K562 (cell line): ENCODE measurements around the gene SPIN1. TPM values are rescaled to one million over a fixed set of nuclear protein-coding genes. Genes with fewer than 3 reads are reported as not detected.

Experiments
- AFF1 ChIP-seq, 2 experiments: fragments of 450-650 bp; IDR thresholded peaks; 2 replicates each; pipeline ENCODE4 v1.6.1; 2018; ENCODE audit warnings: mild to moderate bottlenecking in 2 of 2, low read depth in 1 of 2; ENCODE audit not compliant: partially characterized antibody in 2 of 2
- CCAR2 ChIP-seq: fragments of 200-400 bp; formaldehyde crosslinking; IDR thresholded peaks from 2 replicates; pipeline ENCODE4 v1.6.1; 2017; ENCODE audit warnings: mild to moderate bottlenecking, low read depth, low read length
- CGGBP1 ChIP-seq: fragments of 250-450 bp; sonication (Bioruptor Pico); IDR thresholded peaks from 2 replicates; pipeline ENCODE4 v1.9.0; 2021; ENCODE audit warnings: mild to moderate bottlenecking
- CHAMP1 ChIP-seq: fragments of 450-650 bp; IDR thresholded peaks from 2 replicates; pipeline ENCODE4 v1.6.1; 2016; ENCODE audit warnings: mild to moderate bottlenecking
- DACH1 ChIP-seq: fragments of 450-650 bp; IDR thresholded peaks from 2 replicates; pipeline ENCODE4 v1.6.1; 2018; ENCODE audit not compliant: partially characterized antibody
- DNMT1 ChIP-seq: fragments of 450-650 bp; IDR thresholded peaks from 2 replicates; pipeline ENCODE4 v1.6.1; 2016; ENCODE audit warnings: antibody characterized with exemption, mild to moderate bottlenecking
- HDAC2 ChIP-seq: fragments of 450-650 bp; IDR thresholded peaks from 2 replicates; pipeline ENCODE4 v1.6.1; 2016; ENCODE audit warnings: mild to moderate bottlenecking
- HMGXB4 ChIP-seq: sonication (generic); formaldehyde crosslinking; IDR thresholded peaks from 2 replicates; pipeline ENCODE4 v1.8.1; 2023; ENCODE audit warnings: mild to moderate bottlenecking, missing genetic modification reagents
- NCOA4 ChIP-seq: fragments of 450-650 bp; IDR thresholded peaks from 2 replicates; pipeline ENCODE4 v1.6.1; 2018; ENCODE audit warnings: mild to moderate bottlenecking; ENCODE audit not compliant: partially characterized antibody
- NFRKB ChIP-seq: fragments of 450-650 bp; IDR thresholded peaks from 2 replicates; pipeline ENCODE4 v1.6.1; 2016; ENCODE audit warnings: low read depth
- RAD21 ChIP-seq, 2 experiments: fragments of 250-450 bp in 1 of 2; fragments of 450-650 bp in 1 of 2; sonication (Bioruptor Pico) in 1 of 2; formaldehyde crosslinking in 1 of 2; IDR thresholded peaks in 1 of 2; conservative IDR thresholded peaks in 1 of 2; 2 replicates each; pipeline versions ENCODE4 v1.4.0 to v1.8.0; 2020 to 2022; ENCODE audit warnings: mild to moderate bottlenecking in 2 of 2, moderate library complexity in 1 of 2
- TBL1XR1 ChIP-seq, 2 experiments: IDR thresholded peaks; 2 replicates each; pipeline ENCODE4 v1.6.1; 2012; ENCODE audit warnings: improper control_type of control experiment in 2 of 2, low read length in 2 of 2, mild to moderate bottlenecking in 1 of 2
- THAP12 ChIP-seq: fragments of 250-450 bp; sonication (Bioruptor Pico); IDR thresholded peaks from 2 replicates; pipeline ENCODE4 v1.9.0; 2021; ENCODE audit warnings: mild to moderate bottlenecking, inconsistent platforms
- ZNF12 ChIP-seq: sonication (generic); formaldehyde crosslinking; IDR thresholded peaks from 2 replicates; pipeline ENCODE4 v1.4.0; 2020; ENCODE audit warnings: mild to moderate bottlenecking, missing genetic modification reagents
- ZNF316 ChIP-seq: fragments of 450-650 bp; IDR thresholded peaks from 2 replicates; pipeline ENCODE4 v1.6.1; 2016
- ZNF408 ChIP-seq: fragments of 250-450 bp; sonication (Bioruptor Pico); IDR thresholded peaks from 2 replicates; pipeline ENCODE4 v1.4.0; 2020; ENCODE audit warnings: low read depth, mild to moderate bottlenecking, moderate library complexity
- polyA plus RNA-seq, 8 experiments: library from polyadenylated mRNA; depleted of rRNA in 4 of 8; stranded (reverse) in 5 of 8; unstranded in 3 of 8; fragments of >200 nt; fragmentation: Nextera tagmentation in 2 of 8; fragmentation: Illumina TruSeq in 1 of 8; extraction: Ambion mirVana in 2 of 8; extraction: Trizol in 1 of 8; gene quantifications; 2 replicates each; pipeline versions ENCODE4 v1.2.1 to v1.2.3, GENCODE V29; 2011 to 2014; ENCODE audit warnings: inconsistent platforms in 1 of 8, missing spikeins in 1 of 8
- total RNA-seq, 7 experiments: library from RNA; depleted of rRNA in 6 of 7; stranded (reverse); fragments of >200 nt in 6 of 7; fragmentation: Illumina TruSeq in 2 of 7; extraction: Trizol in 2 of 7; gene quantifications; 2 replicates each; pipeline versions ENCODE4 v1.2.1 to v1.2.3, GENCODE V29; 2011 to 2021; ENCODE audit warnings: low replicate concordance in 1 of 7

The SPIN1 gene
- total and polyA plus RNA-seq, 9 of the 15 experiments (the other 6 are each of a cell fraction or from before 2014, with no cell fraction given) = 7.4 to 25.7 (median 15.6) TPM

GRCh38 chr9:88388203-88388885 lies at the start of gene SPIN1 (continued):
- TF ChIP-seq THAP12 (CRISPR knock-in tag) = 0 out of 2 replicates have a peak, but pooled peaks have one; percentile 24
- no peak for TF ChIP-seq DNMT1
- no peak for TF ChIP-seq NFRKB
- no peak for TF ChIP-seq ZNF12 (CRISPR knock-in tag)
- TF ChIP-seq CCAR2 = no peak
- no peak for TF ChIP-seq CHAMP1
- no peak for TF ChIP-seq CGGBP1 (CRISPR knock-in tag)
- no peak for TF ChIP-seq DACH1
- no peak for TF ChIP-seq AFF1 (IDR thresholded peaks at IDR 0.05; ENCODE audit: low read depth in 1 of 2, partially characterized antibody in 2 of 2)
- TF ChIP-seq ZNF316 = no peak
- no peak for TF ChIP-seq NCOA4
- no peak for TF ChIP-seq ZNF408
- no peak for TF ChIP-seq TBL1XR1 (IDR thresholded peaks at IDR 0.05; ENCODE audit: low read length in 2 of 2)
- no peak for TF ChIP-seq HMGXB4 (CRISPR knock-in tag)
- no peak for TF ChIP-seq HDAC2
- TF ChIP-seq RAD21 (CRISPR knock-in tag; conservative IDR thresholded peaks at IDR 0.05 in 1 of 2, IDR thresholded peaks at IDR 0.05 in 1 of 2) = peak in 1 of 2 experiments; percentile 40; a peak in 2 of 4 replicates
